HL-60 (cell line): ENCODE measurements around the gene RBFOX1.

Experiments
- DNase-seq, 2 experiments: peaks; one replicate each; pipeline ENCODE4 v3.0.0-alpha.2; 2010 to 2020; ENCODE audit warnings: low read depth in 1 of 2, low spot score in 1 of 2
- H3K27ac ChIP-seq: fragments of 250-450 bp; sonication (Bioruptor Pico); replicated peaks from 2 replicates; pipeline ENCODE4 v1.5.1; 2020; ENCODE audit warnings: mild to moderate bottlenecking, moderate library complexity
- H3K27me3 ChIP-seq: fragments of 250-450 bp; sonication (Bioruptor Pico); 2 replicates; pipeline ENCODE4 v1.5.1; 2021; ENCODE audit warnings: mild to moderate bottlenecking, moderate library complexity; ENCODE audit not compliant: insufficient read depth, poor library complexity, severe bottlenecking
- H3K4me3 ChIP-seq: replicated peaks from 2 replicates; pipeline ENCODE4 v1.5.1; 2011; ENCODE audit warnings: mild to moderate bottlenecking, control low read depth, low read length; ENCODE audit not compliant: insufficient read depth
- GABPA ChIP-seq: IDR thresholded peaks from 2 replicates; pipeline ENCODE4 v1.6.1; 2012; ENCODE audit warnings: low read depth
- POLR2AphosphoS5 ChIP-seq: IDR thresholded peaks from 2 replicates; pipeline ENCODE4 v1.6.1; 2012; ENCODE audit warnings: low read depth
- SPI1 ChIP-seq: IDR thresholded peaks from 2 replicates; pipeline ENCODE4 v1.6.1; 2012; ENCODE audit warnings: low read depth, mild to moderate bottlenecking, borderline replicate concordance
- TF ChIP-seq, protein P1 (sequence below): IDR thresholded peaks from 2 replicates; pipeline ENCODE4 v1.6.1; 2012; ENCODE audit warnings: low read depth; ENCODE audit not compliant: insufficient replicate concordance
- TF ChIP-seq, protein P2 (sequence below): IDR thresholded peaks from one replicate; pipeline ENCODE4 v1.5.1; 2011; ENCODE audit warnings: low read length, control low read depth, inconsistent platforms; ENCODE audit not compliant: insufficient read depth

The RBFOX1 gene

DNA sequence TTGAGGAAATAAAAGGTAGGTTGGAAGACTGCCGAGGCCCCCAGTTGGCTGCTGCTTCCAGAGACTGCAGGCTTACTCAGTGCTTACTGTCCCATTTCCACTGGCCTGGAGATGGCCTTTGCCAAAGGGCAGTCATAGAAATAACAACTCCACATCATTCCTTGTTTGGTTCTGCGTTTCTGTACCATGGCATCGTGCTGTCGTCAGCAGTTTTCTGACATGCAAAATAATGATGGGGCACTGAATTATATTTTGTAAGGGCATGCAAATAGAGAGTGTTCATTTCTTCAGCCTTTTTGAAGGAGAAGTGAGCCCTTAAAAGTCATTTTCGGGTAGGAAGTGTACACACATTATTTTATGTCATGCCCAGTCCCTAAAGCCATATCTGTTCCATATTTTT is 88.9 kb downstream of the RBFOX1 start:
- Histone ChIP-seq H3K4me3 (no peak overlapping the region), H3K27me3 (no peaks in the 10 kb centered on the region), H3K27ac (no peak overlapping the region)
- TF ChIP-seq, protein P1, sequence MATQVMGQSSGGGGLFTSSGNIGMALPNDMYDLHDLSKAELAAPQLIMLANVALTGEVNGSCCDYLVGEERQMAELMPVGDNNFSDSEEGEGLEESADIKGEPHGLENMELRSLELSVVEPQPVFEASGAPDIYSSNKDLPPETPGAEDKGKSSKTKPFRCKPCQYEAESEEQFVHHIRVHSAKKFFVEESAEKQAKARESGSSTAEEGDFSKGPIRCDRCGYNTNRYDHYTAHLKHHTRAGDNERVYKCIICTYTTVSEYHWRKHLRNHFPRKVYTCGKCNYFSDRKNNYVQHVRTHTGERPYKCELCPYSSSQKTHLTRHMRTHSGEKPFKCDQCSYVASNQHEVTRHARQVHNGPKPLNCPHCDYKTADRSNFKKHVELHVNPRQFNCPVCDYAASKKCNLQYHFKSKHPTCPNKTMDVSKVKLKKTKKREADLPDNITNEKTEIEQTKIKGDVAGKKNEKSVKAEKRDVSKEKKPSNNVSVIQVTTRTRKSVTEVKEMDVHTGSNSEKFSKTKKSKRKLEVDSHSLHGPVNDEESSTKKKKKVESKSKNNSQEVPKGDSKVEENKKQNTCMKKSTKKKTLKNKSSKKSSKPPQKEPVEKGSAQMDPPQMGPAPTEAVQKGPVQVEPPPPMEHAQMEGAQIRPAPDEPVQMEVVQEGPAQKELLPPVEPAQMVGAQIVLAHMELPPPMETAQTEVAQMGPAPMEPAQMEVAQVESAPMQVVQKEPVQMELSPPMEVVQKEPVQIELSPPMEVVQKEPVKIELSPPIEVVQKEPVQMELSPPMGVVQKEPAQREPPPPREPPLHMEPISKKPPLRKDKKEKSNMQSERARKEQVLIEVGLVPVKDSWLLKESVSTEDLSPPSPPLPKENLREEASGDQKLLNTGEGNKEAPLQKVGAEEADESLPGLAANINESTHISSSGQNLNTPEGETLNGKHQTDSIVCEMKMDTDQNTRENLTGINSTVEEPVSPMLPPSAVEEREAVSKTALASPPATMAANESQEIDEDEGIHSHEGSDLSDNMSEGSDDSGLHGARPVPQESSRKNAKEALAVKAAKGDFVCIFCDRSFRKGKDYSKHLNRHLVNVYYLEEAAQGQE = no peak
- TF ChIP-seq GABPA (no peak), SPI1 (no peak), POLR2AphosphoS5 (no peak)
- TF ChIP-seq, protein P2, sequence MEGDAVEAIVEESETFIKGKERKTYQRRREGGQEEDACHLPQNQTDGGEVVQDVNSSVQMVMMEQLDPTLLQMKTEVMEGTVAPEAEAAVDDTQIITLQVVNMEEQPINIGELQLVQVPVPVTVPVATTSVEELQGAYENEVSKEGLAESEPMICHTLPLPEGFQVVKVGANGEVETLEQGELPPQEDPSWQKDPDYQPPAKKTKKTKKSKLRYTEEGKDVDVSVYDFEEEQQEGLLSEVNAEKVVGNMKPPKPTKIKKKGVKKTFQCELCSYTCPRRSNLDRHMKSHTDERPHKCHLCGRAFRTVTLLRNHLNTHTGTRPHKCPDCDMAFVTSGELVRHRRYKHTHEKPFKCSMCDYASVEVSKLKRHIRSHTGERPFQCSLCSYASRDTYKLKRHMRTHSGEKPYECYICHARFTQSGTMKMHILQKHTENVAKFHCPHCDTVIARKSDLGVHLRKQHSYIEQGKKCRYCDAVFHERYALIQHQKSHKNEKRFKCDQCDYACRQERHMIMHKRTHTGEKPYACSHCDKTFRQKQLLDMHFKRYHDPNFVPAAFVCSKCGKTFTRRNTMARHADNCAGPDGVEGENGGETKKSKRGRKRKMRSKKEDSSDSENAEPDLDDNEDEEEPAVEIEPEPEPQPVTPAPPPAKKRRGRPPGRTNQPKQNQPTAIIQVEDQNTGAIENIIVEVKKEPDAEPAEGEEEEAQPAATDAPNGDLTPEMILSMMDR = no peak
- no peak for DNase-seq

DNA sequence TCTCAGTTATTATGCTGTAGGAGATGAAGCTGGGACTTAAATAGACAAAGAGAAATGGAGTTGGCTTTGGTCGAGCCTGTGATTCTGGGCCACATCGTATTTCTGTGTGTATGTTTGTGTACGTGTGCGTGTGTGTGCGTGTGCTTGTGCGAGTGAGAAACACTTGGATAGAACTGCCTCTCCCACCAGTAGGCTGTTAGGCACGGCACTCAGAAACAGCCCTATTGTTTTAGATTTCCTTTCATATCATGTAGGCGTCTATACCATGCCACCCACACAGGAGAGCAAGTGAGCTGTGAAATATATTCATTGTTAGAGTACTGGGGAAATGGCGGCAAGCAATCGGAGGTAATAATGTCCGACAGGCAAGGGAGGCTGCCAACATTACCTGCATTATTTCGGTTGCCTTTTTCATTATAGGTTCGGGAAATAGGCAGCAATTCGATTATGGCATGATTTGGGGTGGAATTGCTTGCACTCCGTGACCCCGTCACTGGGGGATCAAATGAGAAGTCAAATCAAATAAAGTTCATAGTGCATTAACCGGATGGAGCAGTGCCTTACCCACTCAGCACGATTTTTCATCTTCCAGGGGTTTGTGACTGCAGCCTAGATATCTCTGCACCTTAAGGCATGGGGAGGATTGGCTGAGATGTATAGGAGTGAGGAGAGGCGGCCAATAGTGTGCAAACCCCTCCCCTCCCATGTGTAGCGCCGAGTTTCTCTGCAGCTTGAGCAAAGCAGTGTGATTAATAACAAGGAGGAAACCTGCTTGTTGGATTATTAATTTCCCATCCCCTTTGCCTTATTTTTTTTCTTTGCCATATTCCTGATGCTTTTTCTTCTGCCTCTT is 89.6 kb downstream of the RBFOX1 start:
- H3K27ac ChIP-seq = no peak overlapping the region
- TF ChIP-seq GABPA (no peak), SPI1 (no peak)
- no peak for DNase-seq
- H3K27me3 ChIP-seq = no peaks in the 10 kb centered on the region
- no peak overlapping the region for H3K4me3 ChIP-seq

DNA sequence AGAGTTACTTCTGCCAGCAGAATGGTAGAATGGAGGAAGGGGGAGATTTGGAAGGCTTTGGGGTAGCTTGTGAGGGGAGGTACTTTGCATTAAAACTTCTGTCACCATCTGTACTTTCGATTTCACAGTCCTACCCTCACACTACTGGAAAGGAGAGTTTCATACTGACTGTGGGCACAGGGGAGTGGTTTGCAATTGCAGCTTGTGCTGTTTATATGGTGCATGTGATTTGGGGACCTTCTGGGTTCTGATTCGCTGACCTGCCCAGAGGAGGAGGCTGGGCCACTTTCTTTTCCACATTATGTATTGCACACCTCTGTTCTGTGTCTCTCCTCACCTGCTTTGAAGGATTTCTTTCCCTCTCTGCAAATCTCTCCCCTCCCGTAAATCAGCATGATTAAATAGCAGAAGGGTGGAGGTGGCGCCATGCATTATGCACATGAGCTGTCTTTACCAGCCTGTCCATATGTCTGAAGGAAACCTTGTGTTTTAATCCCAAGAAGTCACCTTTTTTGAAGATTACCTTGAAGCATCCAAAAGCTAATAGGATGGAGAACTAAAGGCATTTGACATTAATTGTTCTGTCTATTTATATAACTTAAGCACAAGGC is 90.9 kb downstream of the RBFOX1 start:
- no peak for DNase-seq
- Histone ChIP-seq H3K27me3 (no peaks in the 10 kb centered on the region), H3K4me3 (no peak overlapping the region), H3K27ac (no peak overlapping the region)
- no peak for TF ChIP-seq SPI1
- TF ChIP-seq, protein P1 = no peak
- TF ChIP-seq, protein P2 = no peak
- TF ChIP-seq GABPA = no peak
- no peak for TF ChIP-seq POLR2AphosphoS5

DNA sequence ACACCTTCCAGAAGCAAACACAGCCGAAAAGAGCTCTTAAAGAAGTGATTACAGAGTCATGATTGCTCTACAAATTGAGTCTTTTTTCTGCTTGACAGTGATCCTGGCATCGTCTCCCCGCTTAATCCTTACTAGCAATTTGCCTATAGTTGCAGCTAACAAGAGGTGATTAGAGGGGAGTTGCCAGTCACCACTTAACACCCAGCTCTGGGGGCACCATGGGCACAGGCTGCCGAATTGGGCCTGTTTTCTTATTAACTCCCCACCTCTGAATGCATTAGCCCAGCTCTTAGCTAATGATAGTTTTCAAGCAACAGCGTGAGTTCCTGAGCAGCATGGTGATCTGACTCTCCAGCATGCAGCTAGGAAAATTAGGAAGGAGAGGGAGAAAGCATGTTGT is 93.5 kb downstream of the RBFOX1 start:
- DNase-seq = no peak
- no peak overlapping the region for H3K27ac ChIP-seq
- no peaks in the 10 kb centered on the region for H3K27me3 ChIP-seq
- TF ChIP-seq, protein P2 = no peak
- no peak for TF ChIP-seq GABPA
- no peak overlapping the region for H3K4me3 ChIP-seq
